Neuronal stem cell (in vitro differentiated cells): ENCODE measurements around the gene KDM4C.

Source experiments
- DNase-seq: peaks from one replicate; pipeline ENCODE4 v3.0.0-alpha.2; 2013; ENCODE audit warnings: low spot score
- H2AFZ ChIP-seq: one replicate; pipeline ENCODE4 v1.6.1; 2013; ENCODE audit warnings: mild to moderate bottlenecking, low read length, inconsistent platforms
- H2AK5ac ChIP-seq: 2 replicates; pipeline ENCODE4 v1.6.1; 2013; ENCODE audit warnings: low read depth, mild to moderate bottlenecking, inconsistent platforms, low read length, moderate library complexity, mixed read lengths
- H2BK120ac ChIP-seq: 2 replicates; pipeline ENCODE4 v1.6.1; 2013; ENCODE audit warnings: low read depth, mild to moderate bottlenecking, inconsistent platforms, low read length, moderate library complexity, mixed read lengths
- H2BK12ac ChIP-seq: one replicate; pipeline ENCODE4 v1.6.1; 2013; ENCODE audit warnings: low read length, inconsistent platforms
- H2BK15ac ChIP-seq: 2 replicates; pipeline ENCODE4 v1.6.1; 2013; ENCODE audit warnings: mild to moderate bottlenecking, low read length, inconsistent platforms, mixed read lengths
- H2BK5ac ChIP-seq: one replicate; pipeline ENCODE4 v1.6.1; 2013; ENCODE audit warnings: inconsistent platforms, mild to moderate bottlenecking, low read length, moderate library complexity
- H3K14ac ChIP-seq: one replicate; pipeline ENCODE4 v1.6.1; 2013; ENCODE audit warnings: low read length, inconsistent platforms
- H3K18ac ChIP-seq: 2 replicates; pipeline ENCODE4 v1.6.1; 2013; ENCODE audit warnings: low read length, inconsistent platforms
- H3K23ac ChIP-seq: 2 replicates; pipeline ENCODE4 v1.6.1; 2013; ENCODE audit warnings: low read depth, mild to moderate bottlenecking, mixed read lengths, low read length, inconsistent platforms; ENCODE audit not compliant: poor library complexity
- H3K27ac ChIP-seq: replicated peaks from 3 replicates; pipeline ENCODE4 v1.5.1; 2013; ENCODE audit warnings: low read length, inconsistent platforms
- H3K27me3 ChIP-seq, 3 experiments: 2 replicates each; pipeline ENCODE4 v1.6.1; 2013; ENCODE audit warnings: low read length in 3 of 3, mild to moderate bottlenecking in 2 of 3, inconsistent platforms in 1 of 3, low read depth in 1 of 3, mixed read lengths in 1 of 3, moderate library complexity in 1 of 3; ENCODE audit not compliant: control insufficient read depth in 3 of 3, insufficient read depth in 3 of 3
- H3K36me3 ChIP-seq, 2 donors: replicated peaks in 1 of 2; 2 replicates each; pipeline ENCODE4 v1.6.1; 2013; ENCODE audit warnings: low read length in 2 of 2; ENCODE audit not compliant: control insufficient read depth in 2 of 2, insufficient read depth in 2 of 2
- H3K4ac ChIP-seq: 2 replicates; pipeline ENCODE4 v1.6.1; 2013; ENCODE audit warnings: inconsistent platforms, mild to moderate bottlenecking, low read length, moderate library complexity
- H3K4me1 ChIP-seq, 2 donors: 1 replicate in 1 of 2; 2 replicates in 1 of 2; pipeline ENCODE4 v1.6.1; 2013; ENCODE audit warnings: low read length in 2 of 2, low read depth in 1 of 2; ENCODE audit not compliant: control insufficient read depth in 2 of 2, insufficient read depth in 1 of 2
- H3K4me2 ChIP-seq: one replicate; pipeline ENCODE4 v1.6.1; 2013; ENCODE audit warnings: mild to moderate bottlenecking, low read length, inconsistent platforms; ENCODE audit not compliant: insufficient read depth, poor library complexity, severe bottlenecking
- H3K4me3 ChIP-seq, 2 donors: 2 replicates each; pipeline ENCODE4 v1.5.1; 2013; ENCODE audit warnings: low read length in 2 of 2, mild to moderate bottlenecking in 2 of 2, inconsistent platforms in 1 of 2, moderate library complexity in 1 of 2
- H3K79me1 ChIP-seq: one replicate; pipeline ENCODE4 v1.6.1; 2013; ENCODE audit warnings: low read depth, mild to moderate bottlenecking, inconsistent platforms, low read length, moderate library complexity
- H3K9ac ChIP-seq: one replicate; pipeline ENCODE4 v1.6.1; 2013; ENCODE audit warnings: mild to moderate bottlenecking, low read depth, low read length, inconsistent platforms; ENCODE audit not compliant: poor library complexity
- H3K9me3 ChIP-seq, 2 donors: replicated peaks in 1 of 2; 2 replicates each; pipeline versions ENCODE3 to v1.6.1; 2013; ENCODE audit warnings: low read length in 2 of 2, mild to moderate bottlenecking in 2 of 2, inconsistent platforms in 1 of 2, low read depth in 1 of 2, mixed read lengths in 1 of 2, moderate library complexity in 1 of 2; ENCODE audit not compliant: control insufficient read depth in 2 of 2, insufficient read depth in 1 of 2
- H4K8ac ChIP-seq: one replicate; pipeline ENCODE4 v1.6.1; 2013; ENCODE audit warnings: low read depth, mild to moderate bottlenecking, inconsistent platforms, low read length, moderate library complexity
- H4K91ac ChIP-seq: one replicate; pipeline ENCODE4 v1.6.1; 2013; ENCODE audit warnings: low read length, low read depth, mild to moderate bottlenecking, inconsistent platforms; ENCODE audit not compliant: poor library complexity
- WGBS, 2 donors: extraction: QIAGEN DNeasy Blood & Tissue Kit; methylation state at CpG; one replicate each; pipeline ENCODE4 v1.1.7; 2013; ENCODE audit warnings: missing lambda C conversion rate in 2 of 2, mixed read lengths in 1 of 2; ENCODE audit not compliant: insufficient read length in 2 of 2, insufficient replicate concordance in 1 of 2; ENCODE audit errors: extremely low coverage in 2 of 2; 5-methylcytosine and 5-hydroxymethylcytosine counted together

KDM4C gene

GRCh38 chr9:7161469-7161868, 403.7 kb downstream of the KDM4C start:
- H2BK15ac ChIP-seq: no peak overlapping the region
- H2BK12ac ChIP-seq: no peak overlapping the region
- no peak overlapping the region for H3K9ac ChIP-seq
- H3K23ac ChIP-seq: no peak overlapping the region
- no peak for DNase-seq
- H2AK5ac ChIP-seq: no peak overlapping the region
- no peak overlapping the region for H3K4ac ChIP-seq
- no peak overlapping the region for H2AFZ ChIP-seq
- H3K27me3 ChIP-seq: no peaks in the 10 kb centered on the region
- H3K4me2 ChIP-seq: no peak overlapping the region
- no peaks in the 10 kb centered on the region for H3K79me1 ChIP-seq
- H3K27ac ChIP-seq: no peak overlapping the region
- no peak overlapping the region for H3K4me3 ChIP-seq
- WGBS, 2 donors: no CpG with 5 or more reads among the region's 2 CpGs
- no peaks in the 10 kb centered on the region for H3K9me3 ChIP-seq
- H3K14ac ChIP-seq: no peak overlapping the region
- no peak overlapping the region for H2BK5ac ChIP-seq
- H3K18ac ChIP-seq: no peak overlapping the region
- no peaks in the 10 kb centered on the region for H3K36me3 ChIP-seq
- H4K8ac ChIP-seq: no peak overlapping the region
- H3K4me1 ChIP-seq: no peaks in the 10 kb centered on the region
- no peak overlapping the region for H4K91ac ChIP-seq
- H2BK120ac ChIP-seq: no peak overlapping the region

- H2AFZ ChIP-seq: no peak overlapping the region
- H3K9ac ChIP-seq: no peak overlapping the region
- H3K14ac ChIP-seq: no peak overlapping the region
- H2BK12ac ChIP-seq: no peak overlapping the region
- no peaks in the 10 kb centered on the region for H3K79me1 ChIP-seq
- H4K91ac ChIP-seq: no peak overlapping the region
- no peak overlapping the region for H2BK120ac ChIP-seq
- WGBS, 2 donors: no CpG with 5 or more reads among the region's 1 CpG
- no peak overlapping the region for H3K27ac ChIP-seq
- no peak overlapping the region for H3K23ac ChIP-seq
- H3K18ac ChIP-seq: no peak overlapping the region
- no peaks in the 10 kb centered on the region for H3K9me3 ChIP-seq
- no peak overlapping the region for H2AK5ac ChIP-seq
- H3K27me3 ChIP-seq: no peaks in the 10 kb centered on the region
- H3K4me1 ChIP-seq: no peaks in the 10 kb centered on the region
- no peak overlapping the region for H2BK15ac ChIP-seq
- H3K4me2 ChIP-seq: no peak overlapping the region
- no peak overlapping the region for H4K8ac ChIP-seq
- no peak overlapping the region for H3K4me3 ChIP-seq
- no peak overlapping the region for H3K4ac ChIP-seq
- H2BK5ac ChIP-seq: no peak overlapping the region
- no peaks in the 10 kb centered on the region for H3K36me3 ChIP-seq
- no peak for DNase-seq
Measured at GRCh38 chr9:7163932-7164331, 406.2 kb downstream of the KDM4C start.

DNA sequence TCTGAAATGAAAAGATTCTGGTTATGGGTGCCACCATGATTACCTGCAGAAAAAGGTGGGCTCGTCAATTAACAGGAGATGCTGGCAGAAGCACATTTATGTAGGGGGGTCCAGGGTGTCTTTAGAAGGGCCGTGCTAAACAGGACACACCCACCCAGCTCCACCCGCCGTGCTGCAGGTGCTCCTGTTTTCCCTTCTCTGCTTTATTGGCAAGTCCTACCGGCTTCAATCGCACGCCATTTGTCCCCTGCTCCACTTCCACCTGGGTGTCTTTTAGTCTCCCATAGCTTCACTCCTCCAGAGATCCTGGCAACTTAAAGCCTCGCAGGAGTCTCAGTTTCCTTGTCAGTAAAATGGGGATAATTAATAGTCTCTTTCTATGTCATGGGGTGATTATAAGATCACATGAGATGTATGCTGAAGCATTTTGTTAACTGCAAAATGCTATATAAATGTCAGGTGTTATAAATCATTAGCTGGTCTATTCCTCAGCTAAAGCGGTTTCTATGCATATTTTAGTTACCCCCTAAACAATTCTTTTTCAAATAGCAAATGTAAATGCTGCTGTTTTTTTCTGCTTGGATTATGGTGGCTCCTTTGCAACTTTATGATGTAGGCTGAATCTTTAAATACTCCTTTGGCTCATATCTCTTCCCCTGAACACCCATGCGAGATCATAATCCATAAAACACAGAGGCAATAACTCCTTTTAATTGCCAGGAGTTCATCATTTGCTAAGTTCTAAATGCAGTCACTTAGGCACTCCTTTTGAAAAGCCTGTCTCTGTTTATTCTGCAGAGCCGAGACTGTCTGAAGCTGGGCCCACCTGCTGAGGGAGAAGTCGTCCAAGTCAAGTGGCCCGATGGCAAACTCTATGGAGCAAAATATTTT, 406.9 kb downstream of the KDM4C start:
- Histone ChIP-seq H3K27me3 (no peaks in the 10 kb centered on the region), H2BK15ac (no peak overlapping the region), H3K4me3 (no peak overlapping the region), H2AK5ac (no peak overlapping the region), H3K27ac (no peak overlapping the region), H4K8ac (no peak overlapping the region), H3K23ac (no peak overlapping the region), H4K91ac (no peak overlapping the region), H2BK12ac (no peak overlapping the region), H3K79me1 (no peaks in the 10 kb centered on the region), H3K9ac (no peak overlapping the region), H3K4ac (no peak overlapping the region), H3K4me2 (no peak overlapping the region), H3K9me3 (no peaks in the 10 kb centered on the region), H2BK5ac (no peak overlapping the region), H3K36me3 (no peaks in the 10 kb centered on the region), H3K14ac (no peak overlapping the region), H2AFZ (no peak overlapping the region), H2BK120ac (no peak overlapping the region), H3K4me1 (no peaks in the 10 kb centered on the region), H3K18ac (no peak overlapping the region)
- DNase-seq: no peak
- WGBS, 2 donors: no CpG with 5 or more reads among the region's 13 CpGs

GRCh38 chr9:7165331-7165975, 407.7 kb downstream of the KDM4C start:
- no peaks in the 10 kb centered on the region for H3K79me1 ChIP-seq
- no peak overlapping the region for H2BK5ac ChIP-seq
- no peaks in the 10 kb centered on the region for H3K36me3 ChIP-seq
- H2BK15ac ChIP-seq: no peak overlapping the region
- no peak overlapping the region for H2AK5ac ChIP-seq
- no peak overlapping the region for H2BK120ac ChIP-seq
- no peak overlapping the region for H4K8ac ChIP-seq
- WGBS, 2 donors: no CpG with 5 or more reads among the region's 7 CpGs
- no peak overlapping the region for H4K91ac ChIP-seq
- H3K27me3 ChIP-seq: no peaks in the 10 kb centered on the region
- H3K4me2 ChIP-seq: no peak overlapping the region
- H3K9ac ChIP-seq: no peak overlapping the region
- no peak overlapping the region for H3K4ac ChIP-seq
- no peak overlapping the region for H2AFZ ChIP-seq
- no peak overlapping the region for H3K18ac ChIP-seq
- no peaks in the 10 kb centered on the region for H3K4me1 ChIP-seq
- H3K14ac ChIP-seq: no peak overlapping the region
- no peak for DNase-seq
- H3K4me3 ChIP-seq: no peak overlapping the region
- no peak overlapping the region for H3K27ac ChIP-seq
- H2BK12ac ChIP-seq: no peak overlapping the region
- H3K9me3 ChIP-seq: no peaks in the 10 kb centered on the region
- no peak overlapping the region for H3K23ac ChIP-seq
